Gastrocnemius medialis (tissue), 4 donors: ENCODE measurements around the gene TMCC1. TPM values are rescaled to one million over a fixed set of nuclear protein-coding genes. Genes with fewer than 3 reads are reported as not detected.
A peak's percentile ranks its signal among the peaks of the same experiment; 100 is the strongest.

ENCODE experiments used
- ATAC-seq, 2 donors: fragments of 150-250 bp; one replicate each; pipeline ENCODE4 v1.9.1; 2016
- DNase-seq, 2 donors: peaks; one replicate each; pipeline ENCODE4 v3.0.0-alpha.2; 2019
- H3K27ac ChIP-seq, 4 donors: fragments of 200-600 bp; sonication (generic); 1 replicate in 1 of 4; 2 replicates in 3 of 4; pipeline ENCODE4 v1.5.1; 2016 to 2018; ENCODE audit warnings: mild to moderate bottlenecking in 2 of 4, moderate library complexity in 1 of 4
- H3K27me3 ChIP-seq, 3 donors: fragments of 200-600 bp; sonication (generic) in 2 of 3; 1 replicate in 1 of 3; 2 replicates in 2 of 3; pipeline versions ENCODE4 v1.5.1 to v1.6.0; 2016 to 2019; ENCODE audit warnings: mild to moderate bottlenecking in 1 of 3, moderate library complexity in 1 of 3
- H3K36me3 ChIP-seq, 2 donors: fragments of 200-600 bp; sonication (generic) in 1 of 2; one replicate each; pipeline ENCODE4 v1.5.1; 2017 to 2018
- H3K4me1 ChIP-seq, 2 donors: fragments of 200-600 bp; sonication (generic) in 1 of 2; one replicate each; pipeline ENCODE4 v1.5.1; 2016 to 2017; ENCODE audit warnings: mild to moderate bottlenecking in 2 of 2
- H3K4me3 ChIP-seq, 4 donors: fragments of 200-600 bp; sonication (generic) in 3 of 4; 1 replicate in 1 of 4; 2 replicates in 3 of 4; pipeline ENCODE4 v1.5.1; 2016 to 2019; ENCODE audit warnings: mild to moderate bottlenecking in 2 of 4
- H3K9me3 ChIP-seq, 3 donors: fragments of 200-600 bp; sonication (generic) in 2 of 3; 1 replicate in 1 of 3; 2 replicates in 2 of 3; pipeline ENCODE4 v1.5.1; 2016 to 2019
- POLR2A ChIP-seq, 2 donors: fragments of 450-650 bp; IDR thresholded peaks; one replicate each; pipeline ENCODE4 v1.6.1; 2017; ENCODE audit warnings: antibody characterized with exemption in 2 of 2, mild to moderate bottlenecking in 2 of 2, moderate library complexity in 2 of 2
- in situ Hi-C, 4 donors: fragments of 200-750 bp; cut with MboI; loops; one replicate each; pipeline versions ENCODE4 v1.15.0 to v1.8.0; 2017; ENCODE audit warnings: low sequenced_read_pairs in 4 of 4
- intact Hi-C: fragments of 100-400 bp; cut with DNase I; formaldehyde crosslinking; loops from one replicate; pipeline ENCODE4 v1.15.1; 2023; ENCODE audit warnings: low total_unique reads
- total RNA-seq, 4 donors: library from RNA; depleted of rRNA; stranded (reverse); fragments of >200 nt; gene quantifications; one replicate each; pipeline versions ENCODE4 v1.1.0 to v1.2.3, GENCODE V29; 2016
- TF ChIP-seq, protein P1 (sequence below), 5 experiments: fragments of 450-650 bp in 3 of 5; fragments of 200-600 bp in 2 of 5; sonication (generic) in 2 of 5; IDR thresholded peaks in 4 of 5; conservative IDR thresholded peaks in 1 of 5; 1 replicate in 4 of 5; 2 replicates in 1 of 5; pipeline ENCODE4 v1.5.1; 2016 to 2019; ENCODE audit warnings: antibody characterized with exemption in 5 of 5, mild to moderate bottlenecking in 3 of 5, moderate library complexity in 3 of 5

The TMCC1 gene
- total RNA-seq, 4 donors from 2014 or later = 18.8 to 24.7 (median 20.2) TPM

DNA sequence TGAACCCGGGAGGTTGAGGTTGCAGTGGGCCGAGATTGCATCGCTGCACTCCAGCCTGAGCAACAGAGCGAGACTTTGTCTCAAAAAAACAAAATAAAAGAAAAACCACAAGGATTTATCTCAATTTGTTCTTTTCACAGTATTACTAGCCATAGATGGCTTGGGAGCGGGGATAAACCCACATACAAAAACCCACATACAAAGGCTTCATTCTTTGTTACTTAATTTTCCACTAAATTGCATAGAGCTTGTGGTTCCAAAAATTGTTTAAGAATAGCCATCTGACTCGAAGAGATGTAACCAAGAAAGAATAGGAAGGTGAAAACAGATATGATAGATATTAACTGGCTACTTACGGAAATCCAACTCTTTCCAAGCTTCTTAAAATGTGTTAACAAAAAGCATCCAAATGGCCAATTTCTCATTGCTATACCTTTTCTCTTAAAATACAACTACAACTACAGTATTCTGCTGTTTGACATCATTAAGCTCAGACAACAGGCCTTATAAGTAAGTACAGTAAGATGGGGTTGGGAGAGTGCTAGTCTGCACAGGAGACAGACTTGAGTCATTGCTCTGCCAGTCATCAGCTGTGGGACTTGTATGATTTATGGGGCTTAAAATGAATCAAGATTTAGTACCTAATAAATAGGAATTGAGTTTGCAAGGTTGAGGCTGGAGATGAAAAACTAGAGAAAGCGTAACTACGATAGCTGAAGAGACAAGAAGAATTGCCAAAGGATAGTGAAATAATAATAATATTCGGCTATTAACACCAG, 190.4 kb downstream of the TMCC1 start:
- Histone ChIP-seq H3K9me3 (no peaks in the 10 kb centered on the region), H3K4me1 (peaks cover 17 to 26% of the 10 kb centered on the region in 2 donors), H3K36me3 (no peaks in the 10 kb centered on the region), H3K27ac (no peak overlapping the region), H3K27me3 (no peaks in the 10 kb centered on the region), H3K4me3 (no peak overlapping the region)
- in situ Hi-C loops = no loop called here
- intact Hi-C loops = no loop called here
- DNase-seq (no peak), ATAC-seq (peak in 1 of 2 donors; percentile 46)
- TF ChIP-seq, protein P1, sequence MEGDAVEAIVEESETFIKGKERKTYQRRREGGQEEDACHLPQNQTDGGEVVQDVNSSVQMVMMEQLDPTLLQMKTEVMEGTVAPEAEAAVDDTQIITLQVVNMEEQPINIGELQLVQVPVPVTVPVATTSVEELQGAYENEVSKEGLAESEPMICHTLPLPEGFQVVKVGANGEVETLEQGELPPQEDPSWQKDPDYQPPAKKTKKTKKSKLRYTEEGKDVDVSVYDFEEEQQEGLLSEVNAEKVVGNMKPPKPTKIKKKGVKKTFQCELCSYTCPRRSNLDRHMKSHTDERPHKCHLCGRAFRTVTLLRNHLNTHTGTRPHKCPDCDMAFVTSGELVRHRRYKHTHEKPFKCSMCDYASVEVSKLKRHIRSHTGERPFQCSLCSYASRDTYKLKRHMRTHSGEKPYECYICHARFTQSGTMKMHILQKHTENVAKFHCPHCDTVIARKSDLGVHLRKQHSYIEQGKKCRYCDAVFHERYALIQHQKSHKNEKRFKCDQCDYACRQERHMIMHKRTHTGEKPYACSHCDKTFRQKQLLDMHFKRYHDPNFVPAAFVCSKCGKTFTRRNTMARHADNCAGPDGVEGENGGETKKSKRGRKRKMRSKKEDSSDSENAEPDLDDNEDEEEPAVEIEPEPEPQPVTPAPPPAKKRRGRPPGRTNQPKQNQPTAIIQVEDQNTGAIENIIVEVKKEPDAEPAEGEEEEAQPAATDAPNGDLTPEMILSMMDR (IDR thresholded peaks at IDR 0.05 in 4 of 5, conservative IDR thresholded peaks at IDR 0.05 in 1 of 5) = no peak
- TF ChIP-seq POLR2A (IDR thresholded peaks at IDR 0.05) = no peak

DNA sequence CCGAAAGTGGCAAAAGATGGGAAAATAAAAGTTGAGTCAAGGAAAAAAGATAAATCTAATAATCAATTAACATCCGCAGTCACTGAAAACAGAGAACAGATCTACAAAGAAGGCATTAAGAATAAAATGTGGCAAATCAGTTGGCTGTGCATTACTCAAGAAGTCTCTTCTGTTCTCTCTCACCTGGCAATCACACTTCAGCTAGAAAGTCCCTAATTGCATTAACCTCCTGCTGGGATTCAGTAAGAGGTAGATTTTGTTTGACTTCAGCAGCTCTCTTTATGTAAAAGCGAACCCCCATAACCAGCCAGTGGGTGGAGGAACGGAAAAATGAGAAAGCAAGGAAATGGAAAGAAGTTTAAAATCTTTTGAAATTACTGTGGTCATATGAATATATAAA, 192.3 kb downstream of the TMCC1 start:
- H3K4me3 ChIP-seq = no peak overlapping the region
- in situ Hi-C loops = no loop called here
- H3K9me3 ChIP-seq = no peaks in the 10 kb centered on the region
- no peak for DNase-seq
- intact Hi-C loops = no loop called here
- no peaks in the 10 kb centered on the region for H3K36me3 ChIP-seq
- no peaks in the 10 kb centered on the region for H3K27me3 ChIP-seq
- H3K27ac ChIP-seq = no peak overlapping the region
- peaks cover 16 to 26% of the 10 kb centered on the region in 2 donors for H3K4me1 ChIP-seq
- no peak for ATAC-seq
- TF ChIP-seq, protein P1 (IDR thresholded peaks at IDR 0.05 in 4 of 5, conservative IDR thresholded peaks at IDR 0.05 in 1 of 5) = no peak
- no peak for TF ChIP-seq POLR2A (IDR thresholded peaks at IDR 0.05)

DNA sequence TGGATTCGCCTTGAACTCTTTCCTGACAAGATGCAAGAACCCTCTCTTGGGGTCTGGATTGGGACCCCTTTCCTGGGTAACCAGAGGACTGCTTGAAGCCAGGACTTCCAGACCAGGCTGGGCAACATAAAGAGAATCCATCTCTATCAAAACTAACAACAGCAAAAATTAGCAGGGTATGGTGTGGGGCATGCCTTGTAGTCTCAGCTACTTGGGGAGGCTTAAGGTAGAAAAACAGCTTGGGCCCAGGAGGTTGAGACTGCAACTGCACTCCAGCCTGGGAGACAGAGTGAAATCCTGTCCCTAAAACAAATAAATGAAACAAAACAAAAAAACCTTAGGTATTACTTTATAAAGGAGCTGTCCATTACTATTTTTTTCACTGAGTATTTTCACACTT, 193.9 kb downstream of the TMCC1 start:
- Histone ChIP-seq H3K36me3 (no peaks in the 10 kb centered on the region), H3K4me3 (no peak overlapping the region), H3K4me1 (peaks cover 16 to 32% of the 10 kb centered on the region in 2 donors), H3K27me3 (no peaks in the 10 kb centered on the region), H3K27ac (no peak overlapping the region), H3K9me3 (no peaks in the 10 kb centered on the region)
- no peak for ATAC-seq
- TF ChIP-seq, protein P1 (IDR thresholded peaks at IDR 0.05 in 4 of 5, conservative IDR thresholded peaks at IDR 0.05 in 1 of 5) = no peak
- TF ChIP-seq POLR2A (IDR thresholded peaks at IDR 0.05) = no peak
- intact Hi-C loops = no loop called here
- in situ Hi-C loops = no loop called here
- no peak for DNase-seq

DNA sequence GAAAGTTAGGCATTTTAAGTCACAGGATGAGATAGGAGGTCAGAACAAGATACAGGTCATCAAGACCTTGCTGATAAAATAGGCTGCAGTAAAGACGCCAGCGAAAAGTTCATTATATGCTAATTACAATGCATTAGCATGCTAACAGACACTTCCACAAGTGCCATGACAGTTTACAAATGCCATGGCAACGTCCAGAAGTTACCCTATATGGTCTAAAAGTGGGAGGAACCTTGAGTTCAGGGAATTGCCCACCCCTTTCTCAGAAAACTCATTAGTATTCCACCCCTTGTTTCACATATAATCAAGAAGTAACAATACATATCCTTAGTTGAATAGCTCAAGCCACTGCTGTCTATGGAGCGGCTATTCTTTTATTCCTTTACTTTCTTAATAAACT, 194.3 kb downstream of the TMCC1 start:
- in situ Hi-C loops (no loop called here), intact Hi-C loops (no loop called here)
- H3K9me3 ChIP-seq = no peaks in the 10 kb centered on the region
- H3K27ac ChIP-seq = no peak overlapping the region
- ATAC-seq = no peak
- H3K36me3 ChIP-seq = no peaks in the 10 kb centered on the region
- no peak for TF ChIP-seq POLR2A (IDR thresholded peaks at IDR 0.05)
- TF ChIP-seq, protein P1 (IDR thresholded peaks at IDR 0.05 in 4 of 5, conservative IDR thresholded peaks at IDR 0.05 in 1 of 5) = no peak
- no peak for DNase-seq
- no peak overlapping the region for H3K4me3 ChIP-seq
- H3K27me3 ChIP-seq = no peaks in the 10 kb centered on the region
- H3K4me1 ChIP-seq = peaks cover 16 to 32% of the 10 kb centered on the region in 2 donors
